ENCODE measurements around the gene NDUFV1. TPM values are rescaled to one million over a fixed set of nuclear protein-coding genes. Genes with fewer than 3 reads are reported as not detected.
"Not testable (repeated sequence)": the region's sequence is repeated elsewhere in the genome, so short reads cannot be mapped to it uniquely, and the experiment has no call there.

Gene NDUFV1
- total RNA-seq, 1 donor from 2014 or later: 191 TPM

DNA sequence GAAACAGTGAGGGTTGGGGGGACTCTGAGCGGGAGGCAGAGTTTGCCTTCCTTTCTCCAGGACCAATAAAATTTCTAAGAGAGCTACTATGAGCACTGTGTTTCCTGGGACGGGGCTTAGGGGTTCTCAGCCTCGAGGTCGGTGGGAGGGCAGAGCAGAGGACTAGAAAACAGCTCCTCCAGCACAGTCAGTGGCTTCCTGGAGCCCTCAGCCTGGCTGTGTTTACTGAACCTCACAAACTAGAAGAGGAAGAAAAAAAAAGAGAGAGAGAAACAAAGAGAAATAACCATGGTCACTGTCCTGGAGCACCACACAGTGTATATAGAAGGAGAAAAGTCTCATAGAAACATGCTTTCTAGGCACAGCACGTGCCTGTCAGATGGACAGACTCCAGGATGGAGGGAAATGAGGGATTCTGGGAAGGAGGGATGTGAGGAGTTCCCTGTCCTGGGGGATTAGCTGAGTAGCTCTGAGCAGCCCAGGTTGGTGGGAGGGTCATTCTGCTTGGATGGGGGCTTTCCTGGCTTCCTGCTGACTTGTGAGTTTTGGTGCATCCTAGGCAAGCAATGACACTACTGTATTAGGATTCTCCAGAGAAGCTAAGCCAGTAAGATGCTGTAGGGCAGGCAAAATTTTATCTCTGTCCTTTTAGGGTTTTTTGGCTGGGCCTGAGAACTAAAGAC is 20.0 kb upstream of the NDUFV1 start:
- peaks cover 32% of the 10 kb centered on the region for H3K36me3 Mint-ChIP-seq (ENCODE audit: low read depth, unreplicated experiment)
- TF ChIP-seq, protein P1, sequence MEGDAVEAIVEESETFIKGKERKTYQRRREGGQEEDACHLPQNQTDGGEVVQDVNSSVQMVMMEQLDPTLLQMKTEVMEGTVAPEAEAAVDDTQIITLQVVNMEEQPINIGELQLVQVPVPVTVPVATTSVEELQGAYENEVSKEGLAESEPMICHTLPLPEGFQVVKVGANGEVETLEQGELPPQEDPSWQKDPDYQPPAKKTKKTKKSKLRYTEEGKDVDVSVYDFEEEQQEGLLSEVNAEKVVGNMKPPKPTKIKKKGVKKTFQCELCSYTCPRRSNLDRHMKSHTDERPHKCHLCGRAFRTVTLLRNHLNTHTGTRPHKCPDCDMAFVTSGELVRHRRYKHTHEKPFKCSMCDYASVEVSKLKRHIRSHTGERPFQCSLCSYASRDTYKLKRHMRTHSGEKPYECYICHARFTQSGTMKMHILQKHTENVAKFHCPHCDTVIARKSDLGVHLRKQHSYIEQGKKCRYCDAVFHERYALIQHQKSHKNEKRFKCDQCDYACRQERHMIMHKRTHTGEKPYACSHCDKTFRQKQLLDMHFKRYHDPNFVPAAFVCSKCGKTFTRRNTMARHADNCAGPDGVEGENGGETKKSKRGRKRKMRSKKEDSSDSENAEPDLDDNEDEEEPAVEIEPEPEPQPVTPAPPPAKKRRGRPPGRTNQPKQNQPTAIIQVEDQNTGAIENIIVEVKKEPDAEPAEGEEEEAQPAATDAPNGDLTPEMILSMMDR (IDR thresholded peaks at IDR 0.05; ENCODE audit: unreplicated experiment): no peak
- H3K9me3 Mint-ChIP-seq (ENCODE audit: unreplicated experiment): no peaks in the 10 kb centered on the region
- DNase-seq (ENCODE audit: low spot score): no peak
- H3K4me1 Mint-ChIP-seq (ENCODE audit: unreplicated experiment): peaks cover 20% of the 10 kb centered on the region
- H3K27me3 Mint-ChIP-seq (ENCODE audit: unreplicated experiment): peaks cover 5% of the 10 kb centered on the region
- H3K4me3 Mint-ChIP-seq (ENCODE audit: unreplicated experiment): peak overlapping the region; percentile 89
- no peak overlapping the region for H3K27ac Mint-ChIP-seq (ENCODE audit: unreplicated experiment)

DNA sequence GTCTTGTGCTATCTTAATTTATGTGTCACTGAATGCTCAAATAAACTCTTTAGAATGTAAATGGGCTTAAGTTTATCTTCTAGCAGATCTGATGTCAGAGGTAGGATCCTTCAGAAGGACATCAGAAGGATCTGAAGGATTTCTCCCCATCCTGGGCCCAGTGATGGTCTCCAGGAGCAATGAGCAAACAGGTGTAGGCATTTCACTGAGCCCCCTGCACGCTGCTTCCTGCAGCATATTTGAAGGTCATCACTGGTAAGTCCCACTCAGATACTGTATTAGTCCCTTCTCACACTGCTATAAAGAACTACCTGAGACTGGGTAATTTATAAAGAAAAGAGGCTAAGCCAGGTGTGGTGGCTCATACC is 18.6 kb upstream of the NDUFV1 start:
- H3K36me3 Mint-ChIP-seq (ENCODE audit: low read depth, unreplicated experiment): peaks cover 32% of the 10 kb centered on the region
- no peak overlapping the region for H3K4me3 Mint-ChIP-seq (ENCODE audit: unreplicated experiment)

DNA sequence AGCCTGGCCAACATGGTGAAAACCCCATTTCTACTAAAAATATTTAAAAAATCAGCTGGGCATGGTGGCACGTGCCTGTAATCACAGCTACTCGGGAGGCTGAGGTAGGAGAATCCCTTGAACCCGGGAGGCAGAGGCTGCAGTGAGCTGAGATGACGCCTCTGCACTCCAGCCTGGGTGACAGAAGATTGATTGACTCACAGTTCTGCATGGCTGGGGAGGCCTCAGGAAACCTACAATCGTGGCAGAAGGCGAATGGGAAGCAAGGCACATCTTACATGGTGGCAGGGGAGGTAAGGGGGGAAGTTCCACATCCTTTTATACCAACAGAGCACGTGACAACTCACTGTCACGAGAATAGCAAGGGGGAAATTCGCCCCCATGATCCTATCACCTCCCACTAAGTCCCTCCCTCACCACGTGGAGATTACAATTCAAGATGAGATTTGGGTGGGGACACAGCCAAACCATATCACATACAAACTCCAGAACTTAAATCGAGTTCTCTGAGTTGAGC is 17.8 kb upstream of the NDUFV1 start:
- H3K36me3 Mint-ChIP-seq (ENCODE audit: low read depth, unreplicated experiment): peaks cover 32% of the 10 kb centered on the region
- H3K4me1 Mint-ChIP-seq (ENCODE audit: unreplicated experiment): peaks cover 14% of the 10 kb centered on the region
- not testable (repeated sequence) for H3K27ac Mint-ChIP-seq (ENCODE audit: unreplicated experiment); H3K9me3 Mint-ChIP-seq (ENCODE audit: unreplicated experiment); H3K4me3 Mint-ChIP-seq (ENCODE audit: unreplicated experiment); DNase-seq (ENCODE audit: low spot score); H3K27me3 Mint-ChIP-seq (ENCODE audit: unreplicated experiment)

More for the DNA sequence above, 18.6 kb upstream of the NDUFV1 start:
- no peak overlapping the region for H3K27ac Mint-ChIP-seq (ENCODE audit: unreplicated experiment)
- peaks cover 14% of the 10 kb centered on the region for H3K4me1 Mint-ChIP-seq (ENCODE audit: unreplicated experiment)
- DNase-seq (ENCODE audit: low spot score): no peak
- H3K27me3 Mint-ChIP-seq (ENCODE audit: unreplicated experiment): no peaks in the 10 kb centered on the region
- TF ChIP-seq, protein P1 (IDR thresholded peaks at IDR 0.05; ENCODE audit: unreplicated experiment): no peak
- no peaks in the 10 kb centered on the region for H3K9me3 Mint-ChIP-seq (ENCODE audit: unreplicated experiment)

DNA sequence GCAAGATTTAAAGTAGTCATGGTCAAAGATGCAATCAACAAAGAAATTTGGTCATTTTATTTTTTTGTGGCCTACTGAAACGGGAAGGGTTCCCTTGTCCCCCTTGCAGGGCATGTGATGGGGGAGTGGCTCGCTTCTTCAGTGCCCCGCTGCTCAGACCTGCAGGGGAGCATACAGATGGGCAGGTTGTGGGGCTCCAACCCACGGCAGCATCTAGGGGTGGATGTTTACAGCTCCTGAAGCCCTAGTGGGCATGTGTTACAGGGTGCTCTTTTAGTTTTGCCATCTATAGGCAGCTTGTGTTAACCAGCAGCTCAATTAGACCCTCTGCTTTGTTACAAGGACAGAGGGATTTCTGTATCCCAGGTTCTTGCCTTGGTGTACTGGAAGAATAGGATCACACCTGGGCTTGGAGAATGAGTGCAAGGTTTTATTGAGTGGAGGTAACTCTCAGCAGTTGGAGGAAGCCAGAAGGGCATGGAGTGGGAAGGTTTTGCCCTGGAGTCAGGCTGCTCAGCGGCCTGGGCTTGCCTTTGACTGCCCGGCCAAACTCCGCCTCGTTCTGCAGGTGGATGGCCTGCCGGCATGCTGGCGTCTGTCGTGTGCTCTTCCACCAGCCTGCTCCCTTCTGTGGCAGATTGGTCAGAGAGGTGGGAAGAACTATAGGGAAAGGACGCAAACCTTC is 13.7 kb upstream of the NDUFV1 start:
- DNase-seq (ENCODE audit: low spot score): no peak
- no peaks in the 10 kb centered on the region for H3K4me1 Mint-ChIP-seq (ENCODE audit: unreplicated experiment)
- no peak overlapping the region for H3K4me3 Mint-ChIP-seq (ENCODE audit: unreplicated experiment)
- H3K9me3 Mint-ChIP-seq (ENCODE audit: unreplicated experiment): no peaks in the 10 kb centered on the region
- no peak overlapping the region for H3K27ac Mint-ChIP-seq (ENCODE audit: unreplicated experiment)
- peaks cover 2% of the 10 kb centered on the region for H3K36me3 Mint-ChIP-seq (ENCODE audit: low read depth, unreplicated experiment)
- no peaks in the 10 kb centered on the region for H3K27me3 Mint-ChIP-seq (ENCODE audit: unreplicated experiment)
- TF ChIP-seq, protein P1 (IDR thresholded peaks at IDR 0.05; ENCODE audit: unreplicated experiment): no peak

- Mint-ChIP-seq H3K27me3 (ENCODE audit: unreplicated experiment) (no peaks in the 10 kb centered on the region), H3K4me1 (ENCODE audit: unreplicated experiment) (no peaks in the 10 kb centered on the region), H3K4me3 (ENCODE audit: unreplicated experiment) (no peak overlapping the region), H3K27ac (ENCODE audit: unreplicated experiment) (no peak overlapping the region), H3K9me3 (ENCODE audit: unreplicated experiment) (no peaks in the 10 kb centered on the region), H3K36me3 (ENCODE audit: low read depth, unreplicated experiment) (no peaks in the 10 kb centered on the region)
- TF ChIP-seq, protein P1 (IDR thresholded peaks at IDR 0.05; ENCODE audit: unreplicated experiment): no peak
- DNase-seq (ENCODE audit: low spot score): no peak
Observed at GRCh38 chr11:67593565-67593905, 13.2 kb upstream of the NDUFV1 start.
